G401.6 (cell line): ENCODE measurements around the gene MC1R.
"Not testable (repeated sequence)": the region's sequence is repeated elsewhere in the genome, so short reads cannot be mapped to it uniquely, and the experiment has no call there.

Experiments used
- FAIRE-seq: peaks from 2 replicates; lab custom pipeline; 2012; peaks lifted over from hg19 to GRCh38; lab: Jason Lieb, UNC

MC1R gene

GRCh38 chr16:89962754-89963498 lies 44.3 kb downstream of the MC1R start:
- no peak for FAIRE-seq

- FAIRE-seq = no peak
Observed at GRCh38 chr16:89964201-89964600, 45.5 kb downstream of the MC1R start.

- no peak for FAIRE-seq
Observed at GRCh38 chr16:89965447-89966225, 47.0 kb downstream of the MC1R start.

GRCh38 chr16:89966756-89967155 lies 48.1 kb downstream of the MC1R start:
- FAIRE-seq = no peak

GRCh38 chr16:89967436-89967835 lies 48.8 kb downstream of the MC1R start:
- FAIRE-seq = not testable (repeated sequence)

- not testable (repeated sequence) for FAIRE-seq
Observed at GRCh38 chr16:89968074-89968473, 49.4 kb downstream of the MC1R start.

GRCh38 chr16:89969741-89970410 lies 51.2 kb downstream of the MC1R start:
- FAIRE-seq = no peak
